BJ (cell line): ENCODE results near the gene POLR1B. TPM values are rescaled to one million over a fixed set of nuclear protein-coding genes. Genes with fewer than 3 reads are reported as not detected.

Experiments
- CTCF ChIA-PET: fragments of 350-600 bp; formaldehyde crosslinking; extraction: SDS; loops from one replicate; lab custom pipeline; 2021; ENCODE audit warnings: antibody characterized with exemption, inconsistent platforms; lab: Yijun Ruan, JAX
- POLR2A ChIA-PET: fragments of 300-600 bp; sonication (Branson Sonifier 250); formaldehyde crosslinking; extraction: SDS; loops from one replicate; lab custom pipeline; 2021; ENCODE audit warnings: antibody characterized with exemption; lab: Charles Lee
- DNase-seq: peaks from one replicate; pipeline ENCODE4 v3.0.0-alpha.2; 2011; ENCODE audit warnings: low read depth
- H3K27me3 ChIP-seq: 2 replicates; pipeline ENCODE4 v1.6.0; 2011; ENCODE audit warnings: low read length; ENCODE audit not compliant: control insufficient read depth, insufficient read depth
- H3K36me3 ChIP-seq: 2 replicates; pipeline ENCODE4 v1.5.1; 2011; ENCODE audit warnings: low read length; ENCODE audit not compliant: control insufficient read depth, insufficient read depth
- H3K4me3 ChIP-seq: 2 replicates; pipeline ENCODE4 v1.5.1; 2011; ENCODE audit warnings: low read depth, mild to moderate bottlenecking, control low read depth, low read length
- polyA plus RNA-seq: library from polyadenylated mRNA; depleted of rRNA; stranded (reverse); fragments of >200 nt; gene quantifications from 2 replicates; pipeline ENCODE4 v1.2.3, GENCODE V29; 2011
- TF ChIP-seq, protein P1 (sequence below): IDR thresholded peaks from 2 replicates; pipeline ENCODE4 v1.5.1; 2011; ENCODE audit warnings: low read depth, mild to moderate bottlenecking, control low read depth, inconsistent platforms, low read length, moderate library complexity; ENCODE audit not compliant: insufficient read depth

POLR1B gene
- polyA plus RNA-seq, 1 experiment: 11.8 TPM

DNA sequence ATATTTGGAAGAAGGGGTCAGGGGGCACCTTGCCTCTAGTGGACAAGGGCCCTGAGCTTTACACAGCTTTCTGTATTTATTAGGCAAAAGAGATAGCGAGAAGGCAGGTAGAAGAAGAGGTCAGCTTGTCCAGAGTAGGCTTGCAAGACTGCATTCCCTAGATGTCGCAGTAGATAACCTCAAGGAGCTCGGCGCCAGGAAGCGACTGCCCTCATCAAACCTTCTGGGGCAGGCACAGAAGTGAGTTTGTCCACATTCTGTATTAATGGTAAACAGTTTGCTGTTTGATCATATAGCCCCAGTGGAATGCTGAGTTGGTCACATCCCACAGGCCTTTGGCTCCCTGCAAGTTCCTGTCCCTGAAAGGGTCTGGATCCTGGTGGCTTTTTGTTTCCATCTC, 49.1 kb downstream of the POLR1B start:
- Histone ChIP-seq H3K27me3 (no peaks in the 10 kb centered on the region), H3K4me3 (no peak overlapping the region), H3K36me3 (no peaks in the 10 kb centered on the region)
- POLR2A ChIA-PET: no interaction called here
- TF ChIP-seq, protein P1, sequence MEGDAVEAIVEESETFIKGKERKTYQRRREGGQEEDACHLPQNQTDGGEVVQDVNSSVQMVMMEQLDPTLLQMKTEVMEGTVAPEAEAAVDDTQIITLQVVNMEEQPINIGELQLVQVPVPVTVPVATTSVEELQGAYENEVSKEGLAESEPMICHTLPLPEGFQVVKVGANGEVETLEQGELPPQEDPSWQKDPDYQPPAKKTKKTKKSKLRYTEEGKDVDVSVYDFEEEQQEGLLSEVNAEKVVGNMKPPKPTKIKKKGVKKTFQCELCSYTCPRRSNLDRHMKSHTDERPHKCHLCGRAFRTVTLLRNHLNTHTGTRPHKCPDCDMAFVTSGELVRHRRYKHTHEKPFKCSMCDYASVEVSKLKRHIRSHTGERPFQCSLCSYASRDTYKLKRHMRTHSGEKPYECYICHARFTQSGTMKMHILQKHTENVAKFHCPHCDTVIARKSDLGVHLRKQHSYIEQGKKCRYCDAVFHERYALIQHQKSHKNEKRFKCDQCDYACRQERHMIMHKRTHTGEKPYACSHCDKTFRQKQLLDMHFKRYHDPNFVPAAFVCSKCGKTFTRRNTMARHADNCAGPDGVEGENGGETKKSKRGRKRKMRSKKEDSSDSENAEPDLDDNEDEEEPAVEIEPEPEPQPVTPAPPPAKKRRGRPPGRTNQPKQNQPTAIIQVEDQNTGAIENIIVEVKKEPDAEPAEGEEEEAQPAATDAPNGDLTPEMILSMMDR: no peak
- no peak for DNase-seq
- CTCF ChIA-PET: interaction anchor here (1.2 to 16.0 kb wide), 3 partner anchors 9 to 350 kb away, joined by 3 to 238 read pairs (median 8); no protein-coding TSS in a partner anchor

DNA sequence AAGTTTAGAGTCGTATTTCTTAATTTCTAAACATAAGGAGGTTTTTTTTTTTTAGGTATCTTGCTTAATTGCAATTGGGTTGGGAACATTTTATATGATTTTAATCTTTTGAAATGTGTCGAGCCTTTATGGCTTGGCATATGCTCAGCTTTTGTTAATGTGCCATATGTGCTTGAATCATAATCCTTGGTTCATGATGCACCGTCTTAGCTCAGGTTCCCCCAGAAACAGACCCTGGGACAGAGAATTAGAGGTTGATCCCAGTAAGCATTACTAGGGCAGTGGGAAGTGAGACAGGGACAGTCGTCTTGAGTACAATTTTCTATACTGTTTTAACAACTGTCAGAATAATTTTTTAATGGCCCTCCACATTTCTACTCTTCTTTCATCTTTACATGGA, 51.5 kb downstream of the POLR1B start:
- Histone ChIP-seq H3K27me3 (no peaks in the 10 kb centered on the region), H3K4me3 (no peak overlapping the region), H3K36me3 (no peaks in the 10 kb centered on the region)
- ChIA-PET CTCF (interaction anchor here (0.7 to 16.0 kb wide), 3 partner anchors 10 to 133 kb away, joined by 4 to 238 read pairs (median 4); no protein-coding TSS in a partner anchor), POLR2A (no interaction called here)
- TF ChIP-seq, protein P1: no peak
- DNase-seq: no peak

DNA sequence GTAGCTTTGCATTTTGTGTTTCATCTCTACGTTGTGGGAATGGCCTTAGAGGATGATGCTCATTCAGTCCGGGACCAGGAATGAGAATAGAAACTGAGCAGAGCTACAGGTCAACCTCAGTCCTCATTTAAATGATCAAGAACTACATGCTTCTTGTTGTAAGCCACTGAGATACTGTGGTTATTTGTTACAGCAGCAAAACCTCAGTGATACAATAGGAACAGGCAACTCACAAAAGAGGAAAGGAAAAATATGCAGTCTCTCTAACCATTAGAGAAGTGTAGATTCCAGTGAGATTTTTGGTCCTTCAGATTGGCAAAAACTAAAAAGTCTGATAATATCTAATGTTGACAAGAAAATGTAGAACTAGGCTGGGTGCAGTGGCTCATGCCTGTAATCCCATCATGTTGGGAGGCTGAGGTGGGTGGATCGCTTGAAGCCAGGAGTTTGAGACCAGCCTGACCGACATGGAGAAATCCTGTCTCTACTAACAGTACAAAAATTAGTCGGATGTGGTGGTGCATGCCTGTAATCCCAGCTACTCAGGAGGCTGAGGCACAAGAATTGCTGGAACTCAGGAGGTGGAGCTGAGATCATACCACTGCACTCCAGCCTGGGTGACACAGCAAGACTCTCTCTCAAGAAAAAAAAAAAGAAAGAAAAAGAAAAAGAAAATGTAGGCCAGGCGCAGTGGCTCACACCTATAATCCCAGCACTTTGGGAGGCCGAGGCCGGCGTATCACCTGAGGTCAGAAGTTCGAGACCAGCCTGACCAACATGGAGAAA, 55.5 kb downstream of the POLR1B start:
- ChIA-PET CTCF (interaction anchor here (0.9 to 16.0 kb wide), 3 partner anchors 23 to 129 kb away, joined by 3 to 238 read pairs (median 3); no protein-coding TSS in a partner anchor), POLR2A (no interaction called here)
- TF ChIP-seq, protein P1: no peak
- no peaks in the 10 kb centered on the region for H3K27me3 ChIP-seq
- no peaks in the 10 kb centered on the region for H3K36me3 ChIP-seq
- H3K4me3 ChIP-seq: no peak overlapping the region
- no peak for DNase-seq

DNA sequence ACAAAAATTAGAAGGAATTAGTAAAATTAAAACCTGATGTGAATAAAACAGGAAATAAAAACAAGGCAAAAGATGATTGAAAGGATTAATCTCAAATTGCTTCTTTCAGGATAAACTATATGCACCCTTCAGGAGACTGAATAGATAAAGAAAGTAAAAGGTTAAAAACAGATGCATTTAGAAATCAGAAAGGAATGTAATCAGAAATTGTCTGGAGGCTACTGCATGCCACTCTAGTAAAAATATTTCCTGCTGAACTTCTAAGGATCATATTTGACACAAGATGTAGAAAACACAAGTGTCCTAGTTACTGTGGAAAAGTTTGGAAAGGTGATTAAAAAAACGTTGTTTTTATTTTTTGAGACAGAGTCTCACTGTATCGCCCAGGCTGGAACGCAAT, 58.4 kb downstream of the POLR1B start:
- Histone ChIP-seq H3K4me3 (no peak overlapping the region), H3K36me3 (no peaks in the 10 kb centered on the region), H3K27me3 (no peaks in the 10 kb centered on the region)
- DNase-seq: no peak
- TF ChIP-seq, protein P1: no peak
- CTCF ChIA-PET: interaction anchor here (0.7 to 16.0 kb wide), 23 partner anchors 9 to 497 kb away, joined by 3 to 238 read pairs (median 6); partner anchors contain the start of genes CHCHD5 and SLC20A1
- POLR2A ChIA-PET: interaction anchor here (0.6 kb wide), 1 partner anchor 18 kb away, joined by 11 read pairs; no protein-coding TSS in a partner anchor

DNA sequence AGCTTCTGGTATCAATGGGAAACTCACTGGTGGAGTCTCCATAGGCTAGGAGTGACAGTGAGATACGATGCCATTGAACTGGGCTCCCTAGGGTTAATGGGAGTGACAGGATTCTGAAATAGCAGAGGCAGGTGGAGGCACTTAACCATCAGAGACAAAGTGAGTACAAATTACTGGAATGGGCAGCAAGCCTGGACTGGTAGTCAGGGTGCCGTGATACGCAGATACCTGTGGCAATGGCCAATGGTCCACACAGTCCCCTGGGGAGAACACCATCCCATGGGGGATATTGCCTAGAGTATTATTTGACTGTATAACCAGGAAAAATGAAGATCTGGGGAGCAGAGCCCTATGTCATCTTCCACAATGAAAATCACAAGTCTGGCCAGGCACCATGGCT, 59.5 kb downstream of the POLR1B start:
- H3K36me3 ChIP-seq: no peaks in the 10 kb centered on the region
- no peaks in the 10 kb centered on the region for H3K27me3 ChIP-seq
- ChIA-PET CTCF (interaction anchor here (0.8 to 16.0 kb wide), 3 partner anchors 24 to 125 kb away, joined by 3 to 238 read pairs (median 16); no protein-coding TSS in a partner anchor), POLR2A (no interaction called here)
- H3K4me3 ChIP-seq: no peak overlapping the region
- TF ChIP-seq, protein P1: no peak
- DNase-seq: no peak
